Ovary (tissue), 9 donors: Measurements from ENCODE around the gene DDX20. TPM values are rescaled to one million over a fixed set of nuclear protein-coding genes. Genes with fewer than 3 reads are reported as not detected.

Experiments
- DNase-seq, 5 donors: peaks; one replicate each; pipeline ENCODE4 v3.0.0-alpha.2; 2019 to 2020
- H3K27ac ChIP-seq, 2 donors: fragments of 200-600 bp; one replicate each; pipeline versions ENCODE4 v1.5.1 to v1.8.0; 2019 to 2022
- H3K27me3 ChIP-seq: fragments of 200-600 bp; one replicate; pipeline ENCODE4 v1.8.0; 2022
- H3K36me3 ChIP-seq: fragments of 200-600 bp; sonication (generic); one replicate; pipeline ENCODE4 v1.5.1; 2019
- H3K4me1 ChIP-seq: one replicate; pipeline ENCODE4 v1.8.1; 2013; ENCODE audit warnings: mild to moderate bottlenecking, moderate library complexity; ENCODE audit not compliant: insufficient read depth
- H3K4me3 ChIP-seq: fragments of 200-600 bp; sonication (generic); one replicate; pipeline ENCODE4 v1.5.1; 2017
- H3K9me3 ChIP-seq, 2 donors: fragments of 200-600 bp in 1 of 2; sonication (generic) in 1 of 2; one replicate each; pipeline versions ENCODE4 v1.5.1 to v1.8.1; 2013 to 2019; ENCODE audit warnings: mild to moderate bottlenecking in 1 of 2, moderate library complexity in 1 of 2
- EP300 ChIP-seq: sonication (generic); formaldehyde crosslinking; IDR thresholded peaks from one replicate; pipeline ENCODE4 v1.6.1; 2017; ENCODE audit warnings: antibody characterized with exemption
- POLR2A ChIP-seq: fragments of 450-650 bp; IDR thresholded peaks from one replicate; pipeline ENCODE4 v1.6.1; 2017; ENCODE audit warnings: antibody characterized with exemption, mild to moderate bottlenecking, moderate library complexity
- WGBS, 3 donors: extraction: QIAGEN DNeasy Blood & Tissue Kit in 1 of 3; methylation state at CpG; one replicate each; pipeline versions ENCODE4 v1.1.5 to v1.1.7; 2013 to 2017; 5-methylcytosine and 5-hydroxymethylcytosine counted together
- intact Hi-C, 4 donors: fragments of 100-400 bp; cut with DNase I; formaldehyde crosslinking; loops; one replicate each; pipeline versions ENCODE4 v1.11.0 to v1.15.1; 2022 to 2023
- polyA plus RNA-seq, 2 donors: library from polyadenylated mRNA; stranded (reverse); fragments of 200-250 nt in 1 of 2; fragments of 350-450 nt in 1 of 2; fragmentation: Illumina TruSeq in 1 of 2; extraction: RNeasy Lipid Tissue Mini Kit (QIAGEN cat#74804) in 1 of 2; gene quantifications; one replicate each; pipeline ENCODE4 v1.2.3, GENCODE V29; 2013 to 2014
- total RNA-seq, 7 donors: library from RNA; depleted of rRNA in 2 of 7; stranded (reverse); fragments of >200 nt in 2 of 7; fragmentation: NEBNext Ultra II Directional in 3 of 7; extraction: Animal tissue kit (Norgen Biotek cat#: 25700) in 3 of 7; gene quantifications; one replicate each; pipeline versions ENCODE4 v1.1.0 to v1.2.4, GENCODE V29; 2016 to 2023
- TF ChIP-seq, protein P1 (sequence below), 3 donors: fragments of 450-650 bp in 2 of 3; fragments of 200-600 bp in 1 of 3; IDR thresholded peaks; one replicate each; pipeline versions ENCODE4 v1.5.1 to v1.8.0; 2016 to 2022; ENCODE audit warnings: antibody characterized with exemption in 3 of 3, mild to moderate bottlenecking in 1 of 3
- donor health status: DM: no; HTN: no; CAD: no; lungs with moderate emphysema.
- donor health status: DM: no; HTN: no; CAD: no.
- donor health status: Bipolar disorder and iron deficiency.
- donor health status: DM: yes; HTN: yes; CAD: no.
- donor health status: DM: no; HTN: no; CAD: no.
- donor health status: DM: yes; HTN: yes; CAD: no.

The DDX20 gene
- total and polyA plus RNA-seq, 9 donors, result 7.3 to 26.9 (median 11.8) TPM

DNA sequence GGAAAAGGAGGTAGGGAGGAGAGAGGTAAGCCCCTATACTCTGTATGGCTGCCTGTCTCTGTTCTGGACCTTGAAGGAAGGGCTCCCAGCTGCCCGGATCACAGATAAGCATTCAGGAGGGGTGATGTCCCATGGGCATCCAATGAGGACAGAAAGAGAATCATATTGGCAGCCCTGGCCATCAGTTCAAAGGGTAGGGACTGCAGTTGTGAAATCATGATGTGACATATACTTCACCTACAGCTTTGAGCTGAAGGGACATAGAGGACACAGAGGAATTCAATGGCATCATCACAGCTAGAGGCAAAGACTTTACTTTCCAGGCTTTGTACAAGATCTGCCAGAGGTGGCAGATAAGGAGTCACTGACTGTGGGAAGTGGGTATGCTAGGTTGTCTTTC is 21.6 kb downstream of the DDX20 start:
- intact Hi-C loops, result loop anchor here in 1 of 4 donors (10.0 kb wide), 1 partner anchor 552 kb away; the partner anchor contains the start of gene CHI3L2
- no peak for TF ChIP-seq POLR2A
- TF ChIP-seq EP300, result no peak
- TF ChIP-seq, protein P1, sequence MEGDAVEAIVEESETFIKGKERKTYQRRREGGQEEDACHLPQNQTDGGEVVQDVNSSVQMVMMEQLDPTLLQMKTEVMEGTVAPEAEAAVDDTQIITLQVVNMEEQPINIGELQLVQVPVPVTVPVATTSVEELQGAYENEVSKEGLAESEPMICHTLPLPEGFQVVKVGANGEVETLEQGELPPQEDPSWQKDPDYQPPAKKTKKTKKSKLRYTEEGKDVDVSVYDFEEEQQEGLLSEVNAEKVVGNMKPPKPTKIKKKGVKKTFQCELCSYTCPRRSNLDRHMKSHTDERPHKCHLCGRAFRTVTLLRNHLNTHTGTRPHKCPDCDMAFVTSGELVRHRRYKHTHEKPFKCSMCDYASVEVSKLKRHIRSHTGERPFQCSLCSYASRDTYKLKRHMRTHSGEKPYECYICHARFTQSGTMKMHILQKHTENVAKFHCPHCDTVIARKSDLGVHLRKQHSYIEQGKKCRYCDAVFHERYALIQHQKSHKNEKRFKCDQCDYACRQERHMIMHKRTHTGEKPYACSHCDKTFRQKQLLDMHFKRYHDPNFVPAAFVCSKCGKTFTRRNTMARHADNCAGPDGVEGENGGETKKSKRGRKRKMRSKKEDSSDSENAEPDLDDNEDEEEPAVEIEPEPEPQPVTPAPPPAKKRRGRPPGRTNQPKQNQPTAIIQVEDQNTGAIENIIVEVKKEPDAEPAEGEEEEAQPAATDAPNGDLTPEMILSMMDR (IDR thresholded peaks at IDR 0.05), result no peak
- 67 to 90% (median 83%) methylated on average over 1 of the region's 1 CpG for WGBS, 3 donors
- no peak overlapping the region for H3K27ac ChIP-seq
- H3K9me3 ChIP-seq, result no peaks in the 10 kb centered on the region
- H3K36me3 ChIP-seq, result no peaks in the 10 kb centered on the region
- no peaks in the 10 kb centered on the region for H3K27me3 ChIP-seq
- H3K4me1 ChIP-seq, result no peaks in the 10 kb centered on the region
- DNase-seq, result no peak
- H3K4me3 ChIP-seq, result no peak overlapping the region

DNA sequence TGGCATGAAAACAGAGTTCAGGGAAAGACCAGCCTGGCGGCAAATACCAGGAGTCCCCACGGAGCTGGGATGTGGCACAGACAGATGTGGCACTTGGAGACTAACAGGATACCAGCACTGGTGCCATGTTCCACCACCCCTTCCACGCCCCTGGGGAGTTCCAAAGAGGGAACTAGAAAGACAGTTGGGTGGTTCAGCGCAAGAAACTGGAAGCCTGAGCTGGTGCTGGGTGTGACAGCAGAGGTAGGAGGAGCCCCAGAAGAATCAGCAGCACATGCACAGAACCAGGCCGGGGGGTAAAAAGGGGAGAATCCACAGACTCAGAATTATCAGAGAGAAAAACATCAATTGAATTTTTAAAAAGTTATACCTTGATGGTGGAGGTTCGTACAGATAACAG is 22.4 kb downstream of the DDX20 start:
- Histone ChIP-seq H3K4me3 (no peak overlapping the region), H3K27ac (no peak overlapping the region), H3K27me3 (no peaks in the 10 kb centered on the region), H3K9me3 (no peaks in the 10 kb centered on the region), H3K4me1 (no peaks in the 10 kb centered on the region), H3K36me3 (no peaks in the 10 kb centered on the region)
- intact Hi-C loops, result loop anchor here in 1 of 4 donors (10.0 kb wide), 1 partner anchor 553 kb away; the partner anchor contains the start of gene CHI3L2
- WGBS, 3 donors, result 82 to 87% (median 83%) methylated on average over 6 of the region's 6 CpGs
- DNase-seq, result no peak
- no peak for TF ChIP-seq POLR2A
- TF ChIP-seq EP300, result no peak
- TF ChIP-seq, protein P1 (IDR thresholded peaks at IDR 0.05), result no peak

DNA sequence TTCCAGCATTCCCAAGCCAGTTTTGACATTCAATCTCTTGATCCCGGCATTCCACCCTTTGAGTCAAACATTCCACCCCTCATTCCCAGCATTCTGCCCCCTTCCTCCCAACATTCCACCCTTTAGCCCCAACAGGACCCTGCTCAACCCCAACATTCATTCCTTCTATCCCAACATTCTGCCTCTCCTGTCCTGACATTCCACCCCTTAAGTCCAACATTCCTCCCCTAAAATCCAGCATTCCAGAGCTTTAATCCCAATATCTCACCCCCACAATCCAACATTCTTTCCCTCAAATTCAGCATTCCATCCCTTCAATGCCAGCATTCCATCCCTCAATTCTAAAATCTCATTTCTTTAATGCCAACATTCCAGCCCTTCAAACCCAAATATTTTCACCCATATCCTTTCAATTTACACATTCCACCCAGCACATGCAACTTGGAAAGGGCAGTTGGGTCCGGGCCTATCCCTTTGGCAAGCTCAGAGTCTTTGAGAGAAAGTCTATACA is 22.9 kb downstream of the DDX20 start:
- Histone ChIP-seq H3K9me3 (no peaks in the 10 kb centered on the region), H3K4me3 (no peak overlapping the region), H3K27me3 (no peaks in the 10 kb centered on the region), H3K27ac (no peak overlapping the region), H3K36me3 (no peaks in the 10 kb centered on the region), H3K4me1 (no peaks in the 10 kb centered on the region)
- intact Hi-C loops, result loop anchor here in 1 of 4 donors (10.0 kb wide), 1 partner anchor 554 kb away; the partner anchor contains the start of gene CHI3L2
- 35 to 59% (median 36%) methylated on average over 2 of the region's 2 CpGs for WGBS, 3 donors
- TF ChIP-seq, protein P1 (IDR thresholded peaks at IDR 0.05), result no peak
- TF ChIP-seq POLR2A (no peak), EP300 (no peak)
- no peak for DNase-seq

DNA sequence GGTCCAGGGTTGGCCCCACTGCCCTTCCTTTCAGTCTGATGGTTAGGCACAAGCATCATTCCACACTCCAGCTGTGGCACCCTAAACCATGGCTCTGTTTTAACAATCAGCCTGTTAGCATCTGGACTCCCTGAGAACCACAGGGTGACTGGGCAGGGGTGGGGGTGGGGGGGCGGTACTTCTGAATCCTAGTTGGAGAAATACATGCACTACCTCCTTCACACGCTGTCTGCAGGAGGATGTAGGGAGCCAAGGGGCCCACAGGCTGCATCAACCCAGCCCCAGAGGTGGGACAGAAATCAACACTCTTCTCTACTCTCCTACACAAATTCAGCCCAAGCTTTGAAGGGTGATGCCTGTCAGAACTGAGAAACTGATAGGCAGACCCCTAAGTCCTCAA is 23.8 kb downstream of the DDX20 start:
- WGBS, 3 donors, result 84 to 87% (median 85%) methylated on average over 2 of the region's 2 CpGs
- TF ChIP-seq, protein P1 (IDR thresholded peaks at IDR 0.05), result no peak
- no peak for TF ChIP-seq POLR2A
- TF ChIP-seq EP300, result no peak
- intact Hi-C loops, result loop anchor here in 1 of 4 donors (10.0 kb wide), 1 partner anchor 555 kb away; the partner anchor contains the start of gene CHI3L2
- no peak overlapping the region for H3K27ac ChIP-seq
- no peaks in the 10 kb centered on the region for H3K9me3 ChIP-seq
- no peaks in the 10 kb centered on the region for H3K27me3 ChIP-seq
- no peaks in the 10 kb centered on the region for H3K4me1 ChIP-seq
- no peak for DNase-seq
- no peak overlapping the region for H3K4me3 ChIP-seq
- no peaks in the 10 kb centered on the region for H3K36me3 ChIP-seq
